Nephron progenitor cell (in vitro differentiated cells): Measurements from ENCODE around the gene TXNDC12.
"Not testable (repeated sequence)": the region's sequence is repeated elsewhere in the genome, so short reads cannot be mapped to it uniquely, and the experiment has no call there.

Source experiments
- DNase-seq: peaks from one replicate; pipeline ENCODE4 v3.0.0; 2021
- H3K27ac Mint-ChIP-seq: 2 replicates; pipeline ENCODE4 v1.8.0; 2021; ENCODE audit warnings: mild to moderate bottlenecking, moderate library complexity, mixed read lengths
- H3K27me3 Mint-ChIP-seq: 2 replicates; pipeline ENCODE4 v1.8.0; 2021; ENCODE audit warnings: mild to moderate bottlenecking, low read depth, mixed read lengths; ENCODE audit not compliant: poor library complexity
- H3K36me3 Mint-ChIP-seq: 2 replicates; pipeline ENCODE4 v1.8.0; 2021; ENCODE audit warnings: low read depth, mixed read lengths
- H3K4me1 Mint-ChIP-seq: 2 replicates; pipeline ENCODE4 v1.8.0; 2021; ENCODE audit warnings: mixed read lengths
- H3K4me3 Mint-ChIP-seq: 2 replicates; pipeline ENCODE4 v1.8.0; 2021; ENCODE audit warnings: mild to moderate bottlenecking, moderate library complexity, mixed read lengths
- H3K9me3 Mint-ChIP-seq: 2 replicates; pipeline ENCODE4 v1.8.0; 2021; ENCODE audit warnings: mild to moderate bottlenecking, moderate library complexity, mixed read lengths
- TF ChIP-seq, protein P1 (sequence below): fragments of 200-600 bp; sonication (generic); IDR thresholded peaks from 2 replicates; pipeline ENCODE4 v1.5.0; 2021; ENCODE audit warnings: antibody characterized with exemption

The TXNDC12 gene

DNA sequence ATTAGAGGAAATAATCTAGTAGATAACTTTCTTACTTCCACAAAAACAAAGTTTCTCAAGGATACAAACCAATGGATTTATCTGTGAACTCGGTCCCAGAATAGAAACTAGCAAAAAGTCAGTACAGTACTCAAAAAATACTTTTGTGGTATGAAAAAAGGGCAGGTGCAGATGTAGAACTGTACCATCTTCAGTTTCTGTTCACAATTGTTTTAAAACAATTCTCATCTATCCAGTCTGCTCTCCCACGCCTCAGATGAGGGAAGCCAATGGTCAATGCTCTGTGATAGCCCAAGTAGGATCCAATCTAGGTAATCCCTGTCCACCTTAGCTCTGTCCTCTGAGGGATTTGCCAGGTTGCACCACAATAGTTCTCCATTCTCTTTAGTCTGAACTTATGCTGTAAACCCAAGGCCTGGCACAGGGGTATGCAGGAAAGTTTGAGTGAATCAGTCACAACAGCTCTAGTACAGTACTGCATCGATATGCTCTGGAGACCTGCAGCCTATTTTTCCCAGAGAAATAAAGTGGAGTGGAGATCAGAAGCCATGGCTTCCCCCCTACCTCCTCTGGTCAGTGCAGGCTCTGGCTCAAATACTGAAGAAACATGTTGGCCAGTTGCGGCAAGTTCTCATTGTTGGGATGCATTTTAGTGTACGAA is 22.7 kb downstream of the TXNDC12 start:
- peaks cover 2% of the 10 kb centered on the region for H3K27me3 Mint-ChIP-seq
- no peaks in the 10 kb centered on the region for H3K9me3 Mint-ChIP-seq
- H3K4me1 Mint-ChIP-seq = peaks cover 37% of the 10 kb centered on the region
- H3K4me3 Mint-ChIP-seq = peak overlapping the region; percentile 90
- H3K36me3 Mint-ChIP-seq = peaks cover 6% of the 10 kb centered on the region
- no peak overlapping the region for H3K27ac Mint-ChIP-seq
- TF ChIP-seq, protein P1, sequence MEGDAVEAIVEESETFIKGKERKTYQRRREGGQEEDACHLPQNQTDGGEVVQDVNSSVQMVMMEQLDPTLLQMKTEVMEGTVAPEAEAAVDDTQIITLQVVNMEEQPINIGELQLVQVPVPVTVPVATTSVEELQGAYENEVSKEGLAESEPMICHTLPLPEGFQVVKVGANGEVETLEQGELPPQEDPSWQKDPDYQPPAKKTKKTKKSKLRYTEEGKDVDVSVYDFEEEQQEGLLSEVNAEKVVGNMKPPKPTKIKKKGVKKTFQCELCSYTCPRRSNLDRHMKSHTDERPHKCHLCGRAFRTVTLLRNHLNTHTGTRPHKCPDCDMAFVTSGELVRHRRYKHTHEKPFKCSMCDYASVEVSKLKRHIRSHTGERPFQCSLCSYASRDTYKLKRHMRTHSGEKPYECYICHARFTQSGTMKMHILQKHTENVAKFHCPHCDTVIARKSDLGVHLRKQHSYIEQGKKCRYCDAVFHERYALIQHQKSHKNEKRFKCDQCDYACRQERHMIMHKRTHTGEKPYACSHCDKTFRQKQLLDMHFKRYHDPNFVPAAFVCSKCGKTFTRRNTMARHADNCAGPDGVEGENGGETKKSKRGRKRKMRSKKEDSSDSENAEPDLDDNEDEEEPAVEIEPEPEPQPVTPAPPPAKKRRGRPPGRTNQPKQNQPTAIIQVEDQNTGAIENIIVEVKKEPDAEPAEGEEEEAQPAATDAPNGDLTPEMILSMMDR = no peak
- DNase-seq = no peak

DNA sequence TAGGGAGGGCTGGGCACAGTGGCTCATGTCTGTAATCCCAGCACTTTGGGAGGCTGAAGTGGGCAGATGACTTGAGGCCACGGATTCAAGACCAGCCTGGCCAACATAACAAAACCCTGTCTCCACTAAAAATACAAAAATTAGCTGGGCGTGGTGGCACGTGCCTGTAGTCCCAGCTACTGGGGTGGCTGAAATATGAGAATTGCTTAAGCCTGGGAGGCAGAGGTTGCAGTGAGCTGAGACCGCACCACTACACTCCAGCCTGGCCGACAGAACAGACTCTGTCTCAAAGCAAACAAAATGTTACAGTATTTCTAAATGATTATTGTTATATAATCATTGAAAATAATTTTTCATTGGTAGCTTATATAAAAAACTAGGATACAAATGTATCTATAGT is 26.2 kb downstream of the TXNDC12 start:
- Mint-ChIP-seq H3K36me3 (peaks cover 21% of the 10 kb centered on the region), H3K4me1 (peaks cover 32% of the 10 kb centered on the region)
- H3K27me3 Mint-ChIP-seq, H3K4me3 Mint-ChIP-seq, H3K27ac Mint-ChIP-seq, H3K9me3 Mint-ChIP-seq, DNase-seq: not testable (repeated sequence)

DNA sequence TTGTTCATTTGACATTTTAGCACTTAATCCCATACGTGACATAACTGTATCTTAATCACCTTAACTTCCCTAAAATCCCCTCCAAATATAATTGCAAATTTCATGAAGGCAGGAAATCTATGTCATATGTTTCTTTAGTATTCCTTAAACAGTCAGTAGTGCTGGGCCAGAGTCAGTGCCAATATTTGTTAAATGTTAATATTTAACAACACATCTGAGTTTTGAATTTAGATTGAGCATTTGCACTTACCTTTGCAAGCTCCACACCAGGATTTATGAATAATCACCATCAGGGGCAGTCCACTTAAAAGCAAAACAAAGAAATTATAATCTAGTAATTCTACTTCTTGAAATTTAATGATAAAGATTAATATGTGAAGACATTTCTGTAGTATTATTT is 26.7 kb downstream of the TXNDC12 start:
- Mint-ChIP-seq H3K4me3 (no peak overlapping the region), H3K9me3 (no peaks in the 10 kb centered on the region), H3K36me3 (peaks cover 26% of the 10 kb centered on the region), H3K4me1 (peaks cover 30% of the 10 kb centered on the region), H3K27ac (no peak overlapping the region), H3K27me3 (peaks cover 6% of the 10 kb centered on the region)
- TF ChIP-seq, protein P1 = no peak
- no peak for DNase-seq

DNA sequence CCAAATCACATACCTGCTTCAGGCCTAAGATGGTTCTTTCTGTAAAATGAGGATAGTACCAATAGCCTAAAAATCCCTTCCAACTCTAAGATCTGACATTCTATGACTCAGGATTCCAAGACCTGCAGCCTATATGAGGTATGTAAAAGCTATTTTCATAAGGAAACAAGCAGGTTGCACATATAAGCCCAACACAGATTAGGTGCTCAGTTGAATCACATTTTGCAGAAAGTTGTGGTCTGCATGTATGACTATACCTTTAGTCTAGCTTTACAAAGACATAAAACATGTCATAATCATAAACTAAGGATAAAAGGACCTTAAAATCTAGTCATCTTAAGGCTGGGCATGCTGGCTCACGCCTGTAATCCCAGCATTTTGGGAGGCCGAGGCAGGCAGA is 28.7 kb downstream of the TXNDC12 start:
- no peaks in the 10 kb centered on the region for H3K9me3 Mint-ChIP-seq
- H3K4me1 Mint-ChIP-seq = peaks cover 15% of the 10 kb centered on the region
- no peak overlapping the region for H3K27ac Mint-ChIP-seq
- peaks cover 6% of the 10 kb centered on the region for H3K27me3 Mint-ChIP-seq
- no peak overlapping the region for H3K4me3 Mint-ChIP-seq
- peaks cover 39% of the 10 kb centered on the region for H3K36me3 Mint-ChIP-seq
- no peak for DNase-seq
- TF ChIP-seq, protein P1 = no peak

DNA sequence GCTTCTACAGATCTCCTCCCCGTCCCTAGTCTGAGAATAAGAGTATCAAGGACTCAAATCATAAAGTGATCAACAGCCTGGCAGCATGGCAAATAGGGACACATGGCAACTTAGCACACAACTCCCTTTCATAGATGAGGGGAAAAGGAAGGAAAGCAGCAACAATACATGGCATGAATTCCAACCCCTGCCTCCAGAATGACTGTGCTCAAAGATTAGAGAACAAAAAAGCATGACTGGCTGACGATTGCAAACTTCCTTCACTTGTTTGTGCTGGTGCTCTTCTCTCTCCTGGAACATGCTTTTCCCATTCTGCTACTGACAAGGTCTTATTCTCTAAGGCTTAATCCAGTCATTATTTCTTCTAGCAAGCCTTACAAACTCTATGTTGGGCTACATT is 32.9 kb downstream of the TXNDC12 start:
- Mint-ChIP-seq H3K4me3 (no peak overlapping the region), H3K27ac (no peak overlapping the region), H3K4me1 (no peaks in the 10 kb centered on the region), H3K9me3 (no peaks in the 10 kb centered on the region), H3K36me3 (peaks cover 47% of the 10 kb centered on the region), H3K27me3 (peaks cover 3% of the 10 kb centered on the region)
- DNase-seq = no peak
- TF ChIP-seq, protein P1 = no peak

DNA sequence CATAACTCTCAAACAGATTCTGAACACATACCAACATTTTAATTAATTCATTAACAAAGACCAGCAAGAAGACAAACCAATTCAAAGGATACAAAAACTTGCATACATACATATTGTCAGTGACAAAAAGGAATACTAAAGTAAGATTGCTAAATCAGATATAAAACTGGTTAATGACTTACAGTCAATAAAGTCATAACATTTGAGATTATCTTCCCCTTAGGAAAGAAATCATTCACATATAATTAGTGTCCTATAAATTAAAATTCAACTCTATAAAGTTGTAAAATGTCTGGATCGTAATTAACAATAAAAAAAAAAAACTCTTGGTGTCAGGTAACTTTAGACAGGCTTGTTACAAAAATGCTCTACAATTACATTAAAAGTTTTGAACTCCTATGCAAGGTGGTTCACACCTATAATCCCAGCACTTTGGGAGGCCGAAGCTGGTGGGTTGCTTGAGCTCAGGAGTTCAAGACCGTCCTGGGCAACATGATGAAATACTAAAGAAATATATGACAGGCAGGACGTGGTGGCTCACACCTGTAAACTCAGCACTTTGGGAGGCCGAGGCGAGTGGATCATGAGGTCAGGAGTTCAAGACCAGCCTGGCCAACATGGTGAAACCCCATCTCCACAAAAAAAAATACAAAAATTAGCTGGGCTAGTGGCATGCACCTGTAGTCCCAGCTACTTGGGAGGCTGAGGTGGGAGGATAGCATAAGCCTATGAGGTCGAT is 46.8 kb downstream of the TXNDC12 start:
- H3K4me1 Mint-ChIP-seq = no peaks in the 10 kb centered on the region
- H3K27me3 Mint-ChIP-seq = peaks cover 40% of the 10 kb centered on the region
- H3K27ac Mint-ChIP-seq = no peak overlapping the region
- TF ChIP-seq, protein P1 = no peak
- no peaks in the 10 kb centered on the region for H3K9me3 Mint-ChIP-seq
- no peak overlapping the region for H3K4me3 Mint-ChIP-seq
- H3K36me3 Mint-ChIP-seq = no peaks in the 10 kb centered on the region
- DNase-seq = no peak
